Neural cell (in vitro differentiated cells): Measurements from ENCODE around the gene PRR15L. TPM values are rescaled to one million over a fixed set of nuclear protein-coding genes. Genes with fewer than 3 reads are reported as not detected.

Experiments
- H2AFZ ChIP-seq: fragments of 200-600, 300-800 bp; sonication (generic), shearing (Covaris generic); 2 replicates; pipeline ENCODE4 v1.6.0; 2014; ENCODE audit warnings: low read depth, mild to moderate bottlenecking, antibody characterized with exemption, low read length, moderate library complexity
- H3F3A ChIP-seq: fragments of 200-600 bp; shearing (Covaris generic); 2 replicates; pipeline ENCODE4 v1.6.1; 2016; ENCODE audit warnings: mild to moderate bottlenecking, moderate library complexity, mixed read lengths, antibody characterized with exemption, low read length; ENCODE audit not compliant: insufficient read depth, poor library complexity, severe bottlenecking
- H3K27ac ChIP-seq: fragments of 200-600, 300-800 bp; sonication (generic), shearing (Covaris generic); 2 replicates; pipeline ENCODE4 v1.5.1; 2014; ENCODE audit warnings: mild to moderate bottlenecking, low read length, moderate library complexity
- H3K27me3 ChIP-seq: fragments of 300-800, 200-600 bp; sonication (generic), shearing (Covaris generic); 2 replicates; pipeline ENCODE4 v1.6.0; 2014; ENCODE audit warnings: mild to moderate bottlenecking, low read depth, low read length, moderate library complexity; ENCODE audit not compliant: insufficient read depth
- H3K36me3 ChIP-seq: fragments of 300-800, 200-600 bp; sonication (generic), shearing (Covaris generic); 2 replicates; pipeline ENCODE4 v1.5.1; 2014; ENCODE audit warnings: mild to moderate bottlenecking, antibody characterized with exemption, low read length, moderate library complexity; ENCODE audit not compliant: insufficient read depth
- H3K4me2 ChIP-seq: fragments of 300-800, 200-600 bp; sonication (generic), shearing (Covaris generic); 2 replicates; pipeline ENCODE4 v1.6.0; 2014; ENCODE audit warnings: mild to moderate bottlenecking, low read length
- H3K4me3 ChIP-seq: fragments of 300-800, 200-600 bp; sonication (generic), shearing (Covaris generic); 2 replicates; pipeline ENCODE4 v1.5.1; 2014; ENCODE audit warnings: mild to moderate bottlenecking, low read length, moderate library complexity
- H3K79me2 ChIP-seq: fragments of 200-600 bp; shearing (Covaris generic); replicated peaks from 2 replicates; pipeline ENCODE4 v1.6.0; 2014; ENCODE audit warnings: mild to moderate bottlenecking, low read length, moderate library complexity; ENCODE audit not compliant: insufficient read depth
- H3K9ac ChIP-seq: fragments of 300-800, 200-600 bp; sonication (generic), shearing (Covaris generic); 2 replicates; pipeline ENCODE4 v1.6.1; 2016; ENCODE audit warnings: mild to moderate bottlenecking, low read length, mixed read lengths
- H3K9me2 ChIP-seq: fragments of 200-600 bp; shearing (Covaris generic); 2 replicates; pipeline ENCODE4 v1.6.1; 2016; ENCODE audit warnings: mild to moderate bottlenecking, low read length, mixed read lengths; ENCODE audit not compliant: insufficient read depth
- H3K9me3 ChIP-seq: fragments of 200-600, 300-800 bp; sonication (generic), shearing (Covaris generic); 2 replicates; pipeline ENCODE4 v1.6.1; 2016; ENCODE audit warnings: mild to moderate bottlenecking, mixed run types, low read length, moderate library complexity, mixed read lengths
- H4K20me1 ChIP-seq: fragments of 200-600 bp; shearing (Covaris generic); 2 replicates; pipeline ENCODE4 v1.6.1; 2016; ENCODE audit warnings: mild to moderate bottlenecking, mixed run types; ENCODE audit not compliant: insufficient read depth
- EP300 ChIP-seq: fragments of 450-650 bp; conservative IDR thresholded peaks from 2 replicates; pipeline ENCODE4 v1.6.1; 2014; ENCODE audit warnings: antibody characterized with exemption, mild to moderate bottlenecking, moderate library complexity; ENCODE audit not compliant: poor library complexity, severe bottlenecking
- EZH2 ChIP-seq: fragments of 200-600, 300-800 bp; shearing (Covaris generic), sonication (generic); IDR thresholded peaks from 2 replicates; pipeline ENCODE4 v1.6.1; 2014; ENCODE audit warnings: antibody characterized with exemption, low read length, borderline replicate concordance, mild to moderate bottlenecking; ENCODE audit not compliant: insufficient read depth, poor library complexity, severe bottlenecking
- MXI1 ChIP-seq: fragments of 450-650 bp; conservative IDR thresholded peaks from 2 replicates; pipeline ENCODE4 v1.6.1; 2014; ENCODE audit warnings: antibody characterized with exemption, mild to moderate bottlenecking; ENCODE audit not compliant: poor library complexity, severe bottlenecking
- POLR2AphosphoS5 ChIP-seq: IDR thresholded peaks from 2 replicates; pipeline ENCODE4 v1.6.1; 2012
- RAD21 ChIP-seq: fragments of 450-650 bp; conservative IDR thresholded peaks from 2 replicates; pipeline ENCODE4 v1.6.1; 2014; ENCODE audit warnings: antibody characterized with exemption, mild to moderate bottlenecking, moderate library complexity
- SMC3 ChIP-seq: fragments of 450-650 bp; conservative IDR thresholded peaks from 2 replicates; pipeline ENCODE4 v1.6.1; 2014; ENCODE audit warnings: antibody characterized with exemption, mild to moderate bottlenecking, moderate library complexity; ENCODE audit not compliant: poor library complexity
- TAF1 ChIP-seq: IDR thresholded peaks from 2 replicates; pipeline ENCODE4 v1.6.1; 2012; ENCODE audit warnings: low read depth
- polyA plus RNA-seq: library from polyadenylated mRNA; depleted of rRNA; stranded (reverse); fragments of >200 nt; gene quantifications from 2 replicates; pipeline ENCODE4 v1.2.3, GENCODE V29; 2014
- TF ChIP-seq, protein P1 (sequence below): IDR thresholded peaks from 2 replicates; pipeline ENCODE4 v1.6.1; 2012; ENCODE audit warnings: borderline replicate concordance
- TF ChIP-seq, protein P2 (sequence below): fragments of 450-650 bp; IDR thresholded peaks from 2 replicates; pipeline ENCODE4 v1.5.1; 2014; ENCODE audit warnings: antibody characterized with exemption, mild to moderate bottlenecking, moderate library complexity; ENCODE audit not compliant: poor library complexity, severe bottlenecking

The PRR15L gene
- polyA plus RNA-seq, 1 donor from 2014 or later = not detected

DNA sequence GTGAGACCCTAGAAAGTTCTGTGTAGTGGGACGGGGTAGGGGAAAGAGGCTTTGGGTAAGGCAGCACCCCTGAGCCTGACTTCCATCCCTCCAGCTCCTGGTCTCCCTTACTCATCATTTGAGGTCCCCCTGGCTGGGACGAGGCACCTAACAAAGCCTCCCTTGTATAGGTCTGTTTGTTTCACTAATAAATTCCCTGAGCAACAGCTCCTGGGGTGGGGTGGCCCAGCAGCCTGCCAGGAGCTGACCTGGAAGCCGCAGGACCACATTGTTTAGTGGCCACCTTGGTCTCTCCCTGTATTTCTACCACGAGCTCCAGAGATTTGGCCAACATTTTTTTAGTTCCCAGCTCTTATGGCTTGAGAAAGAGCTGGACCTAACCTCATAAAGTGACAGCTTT lies 7.2 kb downstream of the PRR15L start:
- H4K20me1 ChIP-seq = no peaks in the 10 kb centered on the region
- H3K4me2 ChIP-seq = no peak overlapping the region
- TF ChIP-seq EZH2 = no peak
- TF ChIP-seq EP300 = no peak
- TF ChIP-seq SMC3 = no peak
- TF ChIP-seq, protein P1, sequence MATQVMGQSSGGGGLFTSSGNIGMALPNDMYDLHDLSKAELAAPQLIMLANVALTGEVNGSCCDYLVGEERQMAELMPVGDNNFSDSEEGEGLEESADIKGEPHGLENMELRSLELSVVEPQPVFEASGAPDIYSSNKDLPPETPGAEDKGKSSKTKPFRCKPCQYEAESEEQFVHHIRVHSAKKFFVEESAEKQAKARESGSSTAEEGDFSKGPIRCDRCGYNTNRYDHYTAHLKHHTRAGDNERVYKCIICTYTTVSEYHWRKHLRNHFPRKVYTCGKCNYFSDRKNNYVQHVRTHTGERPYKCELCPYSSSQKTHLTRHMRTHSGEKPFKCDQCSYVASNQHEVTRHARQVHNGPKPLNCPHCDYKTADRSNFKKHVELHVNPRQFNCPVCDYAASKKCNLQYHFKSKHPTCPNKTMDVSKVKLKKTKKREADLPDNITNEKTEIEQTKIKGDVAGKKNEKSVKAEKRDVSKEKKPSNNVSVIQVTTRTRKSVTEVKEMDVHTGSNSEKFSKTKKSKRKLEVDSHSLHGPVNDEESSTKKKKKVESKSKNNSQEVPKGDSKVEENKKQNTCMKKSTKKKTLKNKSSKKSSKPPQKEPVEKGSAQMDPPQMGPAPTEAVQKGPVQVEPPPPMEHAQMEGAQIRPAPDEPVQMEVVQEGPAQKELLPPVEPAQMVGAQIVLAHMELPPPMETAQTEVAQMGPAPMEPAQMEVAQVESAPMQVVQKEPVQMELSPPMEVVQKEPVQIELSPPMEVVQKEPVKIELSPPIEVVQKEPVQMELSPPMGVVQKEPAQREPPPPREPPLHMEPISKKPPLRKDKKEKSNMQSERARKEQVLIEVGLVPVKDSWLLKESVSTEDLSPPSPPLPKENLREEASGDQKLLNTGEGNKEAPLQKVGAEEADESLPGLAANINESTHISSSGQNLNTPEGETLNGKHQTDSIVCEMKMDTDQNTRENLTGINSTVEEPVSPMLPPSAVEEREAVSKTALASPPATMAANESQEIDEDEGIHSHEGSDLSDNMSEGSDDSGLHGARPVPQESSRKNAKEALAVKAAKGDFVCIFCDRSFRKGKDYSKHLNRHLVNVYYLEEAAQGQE = no peak
- no peak for TF ChIP-seq RAD21
- no peak for TF ChIP-seq POLR2AphosphoS5
- TF ChIP-seq, protein P2, sequence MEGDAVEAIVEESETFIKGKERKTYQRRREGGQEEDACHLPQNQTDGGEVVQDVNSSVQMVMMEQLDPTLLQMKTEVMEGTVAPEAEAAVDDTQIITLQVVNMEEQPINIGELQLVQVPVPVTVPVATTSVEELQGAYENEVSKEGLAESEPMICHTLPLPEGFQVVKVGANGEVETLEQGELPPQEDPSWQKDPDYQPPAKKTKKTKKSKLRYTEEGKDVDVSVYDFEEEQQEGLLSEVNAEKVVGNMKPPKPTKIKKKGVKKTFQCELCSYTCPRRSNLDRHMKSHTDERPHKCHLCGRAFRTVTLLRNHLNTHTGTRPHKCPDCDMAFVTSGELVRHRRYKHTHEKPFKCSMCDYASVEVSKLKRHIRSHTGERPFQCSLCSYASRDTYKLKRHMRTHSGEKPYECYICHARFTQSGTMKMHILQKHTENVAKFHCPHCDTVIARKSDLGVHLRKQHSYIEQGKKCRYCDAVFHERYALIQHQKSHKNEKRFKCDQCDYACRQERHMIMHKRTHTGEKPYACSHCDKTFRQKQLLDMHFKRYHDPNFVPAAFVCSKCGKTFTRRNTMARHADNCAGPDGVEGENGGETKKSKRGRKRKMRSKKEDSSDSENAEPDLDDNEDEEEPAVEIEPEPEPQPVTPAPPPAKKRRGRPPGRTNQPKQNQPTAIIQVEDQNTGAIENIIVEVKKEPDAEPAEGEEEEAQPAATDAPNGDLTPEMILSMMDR = no peak
- no peak for TF ChIP-seq TAF1
- no peak for TF ChIP-seq MXI1
- no peak overlapping the region for H3K9ac ChIP-seq
- H2AFZ ChIP-seq = no peak overlapping the region
- H3K79me2 ChIP-seq = no peaks in the 10 kb centered on the region
- H3F3A ChIP-seq = no peaks in the 10 kb centered on the region
- no peaks in the 10 kb centered on the region for H3K9me3 ChIP-seq
- no peaks in the 10 kb centered on the region for H3K36me3 ChIP-seq
- H3K27ac ChIP-seq = no peak overlapping the region
- no peaks in the 10 kb centered on the region for H3K27me3 ChIP-seq
- no peak overlapping the region for H3K4me3 ChIP-seq
- no peaks in the 10 kb centered on the region for H3K9me2 ChIP-seq

DNA sequence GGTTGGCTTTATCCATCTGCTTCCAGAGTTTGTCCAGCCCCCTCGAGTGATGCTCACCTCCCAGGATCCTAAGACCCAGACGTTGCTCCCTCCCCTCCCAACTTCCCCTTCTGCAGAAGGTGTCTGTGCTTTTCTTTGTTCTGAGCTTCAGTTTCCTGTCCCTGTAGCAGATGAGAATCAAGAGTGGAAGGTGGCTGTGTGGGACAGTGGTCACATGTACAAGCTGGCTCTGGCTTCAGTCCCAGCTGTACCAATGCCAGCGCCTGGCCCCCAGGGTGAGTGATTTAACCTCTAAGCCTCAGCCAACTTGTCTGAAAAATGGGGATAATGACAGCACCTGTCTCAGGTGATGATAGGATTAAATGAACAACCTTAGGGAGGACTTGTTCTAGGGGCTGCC lies 7.7 kb downstream of the PRR15L start:
- Histone ChIP-seq H3K4me3 (no peak overlapping the region), H3K27me3 (no peaks in the 10 kb centered on the region), H4K20me1 (no peaks in the 10 kb centered on the region), H3K79me2 (no peaks in the 10 kb centered on the region), H3K4me2 (no peak overlapping the region), H3K9ac (no peak overlapping the region), H2AFZ (no peak overlapping the region), H3K9me3 (no peaks in the 10 kb centered on the region), H3K9me2 (no peaks in the 10 kb centered on the region), H3F3A (no peaks in the 10 kb centered on the region), H3K27ac (no peak overlapping the region), H3K36me3 (no peaks in the 10 kb centered on the region)
- no peak for TF ChIP-seq SMC3
- TF ChIP-seq, protein P1 = no peak
- TF ChIP-seq TAF1 = no peak
- no peak for TF ChIP-seq RAD21
- TF ChIP-seq MXI1 = no peak
- no peak for TF ChIP-seq EZH2
- TF ChIP-seq EP300 = no peak
- TF ChIP-seq, protein P2 = no peak
- no peak for TF ChIP-seq POLR2AphosphoS5
